GM12878 (cell line): ENCODE results near the gene LEMD1.

ENCODE experiments used
- SMAD1 ChIP-seq: fragments of 450-650 bp; IDR thresholded peaks from 2 replicates; pipeline ENCODE4 v1.6.1; 2018; ENCODE audit warnings: mild to moderate bottlenecking, low read depth; ENCODE audit not compliant: partially characterized antibody
- SP1 ChIP-seq: IDR thresholded peaks from one replicate; pipeline ENCODE4 v1.6.1; 2011; ENCODE audit warnings: low read depth, low read length
- SRF ChIP-seq, 2 experiments: IDR thresholded peaks; 2 replicates each; pipeline ENCODE4 v1.6.1; 2011; ENCODE audit warnings: low read depth in 2 of 2, low read length in 2 of 2, mild to moderate bottlenecking in 1 of 2, moderate library complexity in 1 of 2
- TF ChIP-seq, protein P1 (sequence below), 3 experiments: IDR thresholded peaks in 2 of 3; conservative IDR thresholded peaks in 1 of 3; 2 replicates each; pipeline ENCODE4 v1.5.1; 2011; ENCODE audit warnings: low read depth in 3 of 3, low read length in 3 of 3, mild to moderate bottlenecking in 3 of 3, control low read depth in 2 of 3, moderate library complexity in 2 of 3, inconsistent platforms in 1 of 3, mixed read lengths in 1 of 3; ENCODE audit not compliant: control insufficient read depth in 2 of 3, insufficient read depth in 1 of 3; ENCODE audit errors: extremely low read depth in 1 of 3
- TF ChIP-seq, protein P2 (sequence below): fragments of 450-650 bp; IDR thresholded peaks from 2 replicates; pipeline ENCODE4 v1.6.1; 2017; ENCODE audit warnings: antibody characterized with exemption, mild to moderate bottlenecking, moderate library complexity

DNA sequence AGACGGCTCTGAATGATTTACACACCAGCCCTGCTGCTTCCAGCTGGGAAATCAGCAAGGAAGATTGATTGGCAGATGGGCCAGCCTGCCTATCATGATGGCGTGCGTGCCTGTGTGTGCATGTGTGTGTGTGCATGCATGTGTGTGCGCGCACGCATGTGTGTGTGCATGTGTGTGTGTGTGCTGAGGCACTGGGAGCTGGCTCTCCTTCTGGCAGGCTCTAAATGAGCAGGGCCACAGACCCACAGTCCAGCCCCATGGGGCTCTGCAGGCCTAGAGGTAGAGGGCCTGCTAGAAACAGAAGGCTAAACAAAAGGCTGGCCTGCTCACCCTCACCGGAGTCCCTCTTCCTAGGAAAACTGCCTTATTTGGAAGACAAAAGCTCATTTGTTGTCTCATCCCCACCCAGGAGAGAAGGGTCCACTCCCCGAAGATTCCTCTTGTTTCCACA, 71.1 kb downstream of the LEMD1 start:
- TF ChIP-seq SMAD1, result no peak
- TF ChIP-seq SP1, result no peak
- TF ChIP-seq, protein P1, sequence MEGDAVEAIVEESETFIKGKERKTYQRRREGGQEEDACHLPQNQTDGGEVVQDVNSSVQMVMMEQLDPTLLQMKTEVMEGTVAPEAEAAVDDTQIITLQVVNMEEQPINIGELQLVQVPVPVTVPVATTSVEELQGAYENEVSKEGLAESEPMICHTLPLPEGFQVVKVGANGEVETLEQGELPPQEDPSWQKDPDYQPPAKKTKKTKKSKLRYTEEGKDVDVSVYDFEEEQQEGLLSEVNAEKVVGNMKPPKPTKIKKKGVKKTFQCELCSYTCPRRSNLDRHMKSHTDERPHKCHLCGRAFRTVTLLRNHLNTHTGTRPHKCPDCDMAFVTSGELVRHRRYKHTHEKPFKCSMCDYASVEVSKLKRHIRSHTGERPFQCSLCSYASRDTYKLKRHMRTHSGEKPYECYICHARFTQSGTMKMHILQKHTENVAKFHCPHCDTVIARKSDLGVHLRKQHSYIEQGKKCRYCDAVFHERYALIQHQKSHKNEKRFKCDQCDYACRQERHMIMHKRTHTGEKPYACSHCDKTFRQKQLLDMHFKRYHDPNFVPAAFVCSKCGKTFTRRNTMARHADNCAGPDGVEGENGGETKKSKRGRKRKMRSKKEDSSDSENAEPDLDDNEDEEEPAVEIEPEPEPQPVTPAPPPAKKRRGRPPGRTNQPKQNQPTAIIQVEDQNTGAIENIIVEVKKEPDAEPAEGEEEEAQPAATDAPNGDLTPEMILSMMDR (IDR thresholded peaks at IDR 0.05 in 2 of 3, conservative IDR thresholded peaks at IDR 0.05 in 1 of 3; ENCODE audit: control insufficient read depth in 2 of 3, extremely low read depth in 1 of 3, insufficient read depth in 1 of 3, low read depth in 3 of 3, low read length in 3 of 3), result no peak
- TF ChIP-seq, protein P2, sequence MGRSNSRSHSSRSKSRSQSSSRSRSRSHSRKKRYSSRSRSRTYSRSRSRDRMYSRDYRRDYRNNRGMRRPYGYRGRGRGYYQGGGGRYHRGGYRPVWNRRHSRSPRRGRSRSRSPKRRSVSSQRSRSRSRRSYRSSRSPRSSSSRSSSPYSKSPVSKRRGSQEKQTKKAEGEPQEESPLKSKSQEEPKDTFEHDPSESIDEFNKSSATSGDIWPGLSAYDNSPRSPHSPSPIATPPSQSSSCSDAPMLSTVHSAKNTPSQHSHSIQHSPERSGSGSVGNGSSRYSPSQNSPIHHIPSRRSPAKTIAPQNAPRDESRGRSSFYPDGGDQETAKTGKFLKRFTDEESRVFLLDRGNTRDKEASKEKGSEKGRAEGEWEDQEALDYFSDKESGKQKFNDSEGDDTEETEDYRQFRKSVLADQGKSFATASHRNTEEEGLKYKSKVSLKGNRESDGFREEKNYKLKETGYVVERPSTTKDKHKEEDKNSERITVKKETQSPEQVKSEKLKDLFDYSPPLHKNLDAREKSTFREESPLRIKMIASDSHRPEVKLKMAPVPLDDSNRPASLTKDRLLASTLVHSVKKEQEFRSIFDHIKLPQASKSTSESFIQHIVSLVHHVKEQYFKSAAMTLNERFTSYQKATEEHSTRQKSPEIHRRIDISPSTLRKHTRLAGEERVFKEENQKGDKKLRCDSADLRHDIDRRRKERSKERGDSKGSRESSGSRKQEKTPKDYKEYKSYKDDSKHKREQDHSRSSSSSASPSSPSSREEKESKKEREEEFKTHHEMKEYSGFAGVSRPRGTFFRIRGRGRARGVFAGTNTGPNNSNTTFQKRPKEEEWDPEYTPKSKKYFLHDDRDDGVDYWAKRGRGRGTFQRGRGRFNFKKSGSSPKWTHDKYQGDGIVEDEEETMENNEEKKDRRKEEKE, result no peak
- TF ChIP-seq SRF (IDR thresholded peaks at IDR 0.05; ENCODE audit: low read depth in 2 of 2, low read length in 2 of 2), result no peak
